NCI-H82 (cell line): Measurements from ENCODE around the gene GALNTL6.
A peak's percentile ranks its signal among the peaks of the same experiment; 100 is the strongest.

Experiments used
- DNase-seq: peaks from one replicate; lab custom pipeline; 2025; lab: John Stamatoyannopoulos, UW

The GALNTL6 gene

DNA sequence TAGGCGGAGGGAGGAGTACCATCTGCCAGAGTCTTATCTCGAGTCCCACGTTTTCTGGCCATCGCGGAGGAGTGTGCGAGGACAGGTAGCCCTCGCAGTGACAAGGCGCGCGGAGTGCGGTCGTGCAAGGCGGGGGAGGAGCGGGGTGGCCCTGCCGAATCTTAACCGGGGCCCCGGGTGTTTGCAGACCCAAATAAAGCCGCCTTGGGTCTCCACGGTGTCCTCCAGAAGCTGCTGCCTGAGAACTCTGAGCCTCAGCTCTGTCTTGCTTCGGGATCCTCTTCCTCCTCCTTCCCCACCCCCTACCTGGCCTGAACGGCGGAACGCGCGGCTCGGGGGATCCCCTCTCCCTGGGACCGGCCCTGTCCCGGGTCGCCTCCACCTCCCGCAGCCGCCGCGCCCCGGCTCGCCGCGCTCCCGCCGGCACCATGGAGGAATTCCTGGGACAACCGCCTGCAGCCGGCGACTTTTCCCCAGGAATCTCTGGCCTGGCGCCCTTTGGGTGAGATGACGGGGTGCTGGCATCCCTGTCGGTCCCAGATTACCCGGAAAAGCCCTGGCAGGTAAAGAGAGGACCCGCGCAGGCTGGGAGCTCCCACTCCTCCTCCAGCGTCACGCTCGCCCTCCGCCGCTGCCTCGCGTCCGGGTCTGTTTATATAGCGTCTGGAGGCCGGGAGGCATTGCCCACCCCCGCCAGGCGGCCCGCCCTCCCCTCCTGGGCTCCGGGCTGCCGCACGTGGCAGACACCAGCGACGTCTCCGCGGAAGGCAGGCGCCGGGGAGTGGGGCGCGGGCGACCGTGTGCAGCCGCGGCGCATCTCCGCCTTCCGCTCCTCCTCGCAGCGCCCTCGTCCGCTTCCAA is at the start of gene GALNTL6:
Gene GALNTL6, plus strand, starts transcription at position 740 of the 861 bp plus-strand sequence.
- peak; percentile 54 for DNase-seq

DNA sequence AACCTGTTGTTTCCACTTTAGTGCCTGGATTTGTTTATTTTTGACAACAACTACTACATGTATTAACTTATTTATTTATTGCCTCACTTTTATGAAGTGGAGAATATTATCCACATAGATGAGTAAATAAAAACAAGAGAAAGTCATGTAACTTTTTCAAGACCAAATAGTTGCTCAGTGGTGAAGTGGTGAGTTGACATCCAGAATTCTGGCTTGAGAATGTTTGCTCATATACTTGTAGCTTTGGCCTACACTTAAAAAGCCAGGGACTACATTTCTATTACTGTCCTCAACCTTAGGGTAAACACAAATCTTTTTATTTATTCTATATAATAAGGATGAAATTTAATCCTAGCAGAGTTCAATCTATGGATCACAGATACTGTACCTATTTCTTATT is 47.7 kb upstream of the GALNTL6 start:
- no peak for DNase-seq

DNA sequence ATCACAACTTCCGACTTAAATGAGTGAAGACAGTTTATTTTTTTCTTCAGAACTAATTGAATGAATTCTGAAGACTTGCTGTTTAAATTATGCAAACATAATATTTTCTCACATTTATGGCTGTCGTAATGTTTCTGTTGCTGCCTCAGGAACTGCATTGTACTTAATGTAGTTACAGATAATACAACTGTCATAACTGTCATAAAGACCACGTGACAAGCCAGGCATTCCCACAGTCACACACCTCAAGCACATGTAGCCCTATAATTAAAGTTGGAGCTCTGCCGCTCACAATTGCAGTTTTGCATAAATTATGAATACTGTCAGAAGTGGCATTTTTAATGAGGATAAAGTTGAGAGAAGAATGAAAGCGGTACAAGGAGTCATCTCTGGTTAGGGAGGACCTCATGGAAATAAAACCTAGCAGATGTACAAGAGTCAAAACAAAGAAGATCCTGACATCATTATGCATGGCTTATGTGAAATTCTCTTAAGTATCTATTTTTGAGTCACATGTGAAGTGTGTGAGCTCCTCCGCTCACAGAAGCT is 38.5 kb upstream of the GALNTL6 start:
- DNase-seq, result no peak

DNA sequence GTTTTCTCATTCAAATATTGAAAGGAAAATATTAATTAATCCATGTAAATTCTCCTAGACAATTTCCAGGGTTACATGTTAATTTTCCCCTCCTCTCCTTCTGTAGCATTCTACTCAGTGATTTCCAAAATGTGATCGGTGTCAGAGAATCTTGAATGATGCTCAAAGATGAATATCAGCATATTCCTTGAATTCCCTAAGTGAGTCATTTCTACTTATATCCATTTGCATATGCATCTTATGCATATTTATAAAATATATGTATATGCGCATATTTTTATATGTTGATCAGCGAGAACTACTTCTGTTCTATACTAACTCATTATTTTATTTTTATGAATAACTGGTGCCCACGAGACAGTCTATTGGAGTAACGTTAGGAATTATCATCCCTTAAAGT is 33.9 kb upstream of the GALNTL6 start:
- DNase-seq, result no peak

DNA sequence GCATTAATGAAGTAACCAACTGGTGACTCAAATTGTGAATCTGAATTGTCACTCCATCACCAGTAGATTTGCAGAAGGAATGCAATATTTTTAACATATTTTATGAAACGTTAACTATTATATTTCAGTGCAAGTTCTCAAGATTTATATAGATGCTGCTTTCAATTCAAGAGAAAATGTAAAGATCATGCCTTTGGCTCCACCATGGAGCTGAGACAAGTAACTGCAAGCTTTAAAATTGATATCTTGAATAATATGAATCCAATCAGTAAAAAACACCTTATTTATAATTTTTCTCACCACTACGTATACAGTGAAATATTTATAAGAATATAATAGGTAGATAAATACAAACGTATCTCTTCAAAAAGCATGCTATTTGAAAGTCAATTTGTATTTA is 27.8 kb upstream of the GALNTL6 start:
- DNase-seq, result no peak

DNA sequence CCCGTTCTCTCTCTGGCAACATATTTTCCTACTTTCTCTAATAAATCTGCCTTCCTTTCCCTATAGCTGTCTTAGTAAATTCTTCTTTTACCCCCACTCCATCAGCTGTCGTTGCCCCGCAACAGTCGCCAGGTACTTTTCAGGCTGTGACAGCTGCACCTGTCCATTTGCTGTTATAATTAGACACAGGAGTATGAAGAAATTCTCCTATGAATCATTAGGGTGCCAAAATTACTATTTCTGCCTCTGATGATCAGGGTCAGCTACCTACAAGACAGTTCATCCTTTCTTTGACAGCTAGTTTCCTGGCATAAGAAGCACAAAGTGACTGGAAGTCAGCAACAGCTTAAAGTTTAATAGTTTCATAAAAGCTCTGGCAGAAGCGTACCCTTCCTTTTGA is 19.5 kb upstream of the GALNTL6 start:
- no peak for DNase-seq

DNA sequence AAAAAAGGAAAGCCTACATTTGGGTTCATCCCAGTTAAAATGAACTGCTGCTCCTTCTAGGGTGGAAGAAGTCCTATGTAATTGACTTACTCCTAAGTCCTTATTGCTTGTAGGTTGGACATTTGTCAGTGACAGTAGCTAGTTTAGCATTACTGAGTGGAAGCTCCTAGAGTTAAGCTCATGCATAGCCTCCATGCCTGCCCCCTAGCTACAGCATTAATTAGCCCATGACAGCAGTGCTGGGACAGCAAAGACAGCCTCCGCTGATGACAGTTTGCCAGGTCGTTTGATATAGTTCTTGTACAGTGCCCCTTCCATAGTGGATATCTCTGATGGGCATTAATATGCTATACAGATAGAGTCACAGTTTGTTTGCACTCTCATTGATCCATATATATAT is 18.7 kb upstream of the GALNTL6 start:
- peak; percentile 7 for DNase-seq

DNA sequence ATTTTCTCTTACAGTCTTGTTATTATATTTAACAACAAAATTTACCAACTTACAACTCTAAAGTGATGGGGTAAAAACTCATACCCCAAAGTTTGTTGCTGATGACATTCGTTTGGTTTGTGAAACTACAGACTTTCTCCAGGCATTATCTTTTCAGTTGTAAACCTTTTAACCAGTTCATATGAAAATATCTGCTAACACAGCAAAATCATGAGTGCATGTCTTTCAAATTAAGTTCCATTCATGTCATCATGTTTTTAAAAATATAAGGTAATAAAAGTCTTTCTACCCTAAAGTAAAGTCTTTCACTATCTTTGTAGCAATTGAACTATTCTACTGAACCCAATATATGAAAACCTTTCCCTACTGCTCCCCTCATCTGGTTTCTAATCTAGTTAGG is 3.4 kb upstream of the GALNTL6 start:
- DNase-seq, result no peak

DNA sequence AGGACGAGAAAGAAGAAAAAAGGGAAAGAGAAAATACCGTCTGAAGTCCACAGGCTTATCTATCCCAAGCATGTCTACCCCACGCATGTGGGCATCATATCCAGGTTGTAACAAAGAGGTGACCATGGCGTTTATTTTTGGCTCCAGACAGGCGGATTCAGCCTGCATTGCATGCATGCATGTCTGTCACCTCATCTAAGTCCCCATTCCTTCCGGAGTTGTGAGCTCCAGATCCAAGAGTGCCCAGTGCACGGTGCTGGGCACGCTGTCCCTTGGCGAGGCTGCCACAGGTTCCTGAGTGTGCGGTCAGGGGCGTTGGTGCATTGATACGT is 905 bp upstream of the GALNTL6 start:
- no peak for DNase-seq

DNA sequence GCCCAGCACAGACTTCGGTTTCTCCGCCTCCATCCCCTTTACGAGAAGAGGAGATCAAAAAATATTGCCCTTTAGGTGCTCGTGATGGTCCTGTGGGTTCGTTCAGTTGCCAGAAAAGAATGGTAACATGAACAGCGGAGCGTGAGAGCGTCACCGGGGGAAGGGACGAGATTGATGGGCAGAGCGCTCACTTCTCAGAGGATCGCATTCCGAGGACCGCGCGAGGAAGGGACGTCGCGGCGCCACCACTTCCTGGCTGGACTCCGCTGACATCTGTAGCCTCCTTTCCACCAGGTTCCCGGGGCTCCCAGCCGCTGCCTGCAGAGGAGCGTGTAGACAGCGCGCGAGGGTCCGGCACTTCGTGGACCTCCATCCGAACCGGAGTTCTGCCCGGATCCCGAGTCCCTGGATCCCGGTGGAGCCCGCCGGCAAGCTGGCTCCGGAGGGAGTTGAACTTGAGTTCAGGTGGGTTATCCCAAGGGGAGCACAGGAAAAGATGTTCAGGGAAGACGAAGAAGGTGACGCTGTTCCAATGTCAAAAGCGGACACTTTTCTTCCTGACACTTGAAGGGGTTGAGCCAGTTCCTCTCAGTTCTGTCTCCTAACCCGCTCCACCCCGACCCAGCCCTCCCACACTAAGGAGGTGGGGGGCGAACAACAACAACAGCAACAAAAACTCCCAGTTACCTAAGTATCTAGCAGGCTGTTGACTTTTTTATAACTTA is 484 bp downstream of the GALNTL6 start:
- DNase-seq, result peak; percentile 46

DNA sequence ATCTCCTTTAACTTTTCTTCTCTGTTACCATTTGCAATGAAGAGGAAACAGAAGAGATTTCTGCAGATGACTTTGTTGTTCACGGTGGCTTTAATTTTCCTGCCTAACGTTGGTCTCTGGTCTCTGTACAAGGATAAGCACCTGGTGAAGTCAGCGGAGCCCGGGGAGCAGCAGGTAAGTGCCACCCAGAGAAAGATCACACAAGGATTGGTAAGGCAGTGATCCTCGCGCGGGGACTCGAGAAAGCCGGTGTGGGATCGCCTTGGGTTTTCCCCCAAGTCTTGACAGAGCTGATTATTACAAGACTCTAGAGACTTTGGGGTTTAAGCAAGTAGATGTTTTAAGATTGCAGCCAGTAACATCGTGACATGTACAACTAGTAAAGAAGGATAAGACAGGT is 1.3 kb downstream of the GALNTL6 start:
- no peak for DNase-seq

DNA sequence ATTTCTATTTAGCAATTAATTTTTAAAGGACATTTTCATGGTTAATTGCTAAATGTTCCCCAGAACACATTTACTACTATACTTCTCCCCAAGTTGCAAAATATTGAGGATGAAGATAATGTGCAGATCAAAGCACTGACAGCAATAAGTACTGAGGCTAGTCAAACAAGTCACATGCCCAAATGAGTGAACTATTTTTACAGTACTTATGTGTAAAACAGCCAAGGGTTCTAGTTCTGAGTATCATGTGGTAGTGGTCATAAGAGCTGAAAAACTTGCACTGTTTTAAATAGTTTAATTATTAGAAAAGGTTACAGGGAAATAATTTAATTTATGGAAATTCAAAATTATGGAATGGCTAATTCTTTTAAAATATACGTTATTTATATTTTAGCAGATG is 3.8 kb downstream of the GALNTL6 start:
- DNase-seq, result no peak

DNA sequence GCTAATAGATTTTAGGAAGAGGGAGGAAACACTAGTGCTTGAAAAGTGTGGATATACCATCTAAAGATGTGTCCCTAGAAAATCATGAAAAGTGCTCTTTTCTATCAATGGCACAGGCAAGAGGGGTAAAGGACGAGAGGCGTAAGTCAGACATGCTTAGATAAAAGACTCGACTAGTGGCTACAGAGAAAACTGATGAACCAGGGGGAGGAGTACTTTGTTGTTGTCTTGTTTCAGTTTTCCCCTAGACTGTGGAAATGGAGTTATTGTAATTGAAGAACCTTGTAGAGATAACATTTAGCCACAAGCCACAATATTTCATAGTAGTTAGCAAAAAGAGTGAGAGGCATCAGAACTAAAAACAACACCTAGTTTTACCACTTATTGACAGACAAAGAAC is 21.4 kb downstream of the GALNTL6 start:
- DNase-seq, result no peak

DNA sequence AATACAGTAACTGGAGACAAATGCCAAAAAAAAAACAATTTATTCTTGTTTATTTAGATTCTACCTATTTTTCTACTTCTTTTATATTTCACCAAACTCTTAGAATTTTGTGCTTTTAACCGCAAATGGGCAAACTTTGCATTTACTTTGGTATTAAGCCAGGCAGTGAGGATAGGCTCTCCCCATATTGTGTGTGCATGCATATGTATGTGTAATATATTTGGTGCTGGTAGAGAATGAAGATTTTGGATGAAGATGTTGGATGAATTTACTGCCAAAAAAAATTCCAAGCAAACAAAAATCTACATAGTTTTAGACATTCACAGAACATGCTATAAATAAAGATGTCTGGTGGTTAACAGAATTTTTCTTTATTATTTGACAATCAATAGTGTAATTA is 30.3 kb downstream of the GALNTL6 start:
- DNase-seq, result no peak

DNA sequence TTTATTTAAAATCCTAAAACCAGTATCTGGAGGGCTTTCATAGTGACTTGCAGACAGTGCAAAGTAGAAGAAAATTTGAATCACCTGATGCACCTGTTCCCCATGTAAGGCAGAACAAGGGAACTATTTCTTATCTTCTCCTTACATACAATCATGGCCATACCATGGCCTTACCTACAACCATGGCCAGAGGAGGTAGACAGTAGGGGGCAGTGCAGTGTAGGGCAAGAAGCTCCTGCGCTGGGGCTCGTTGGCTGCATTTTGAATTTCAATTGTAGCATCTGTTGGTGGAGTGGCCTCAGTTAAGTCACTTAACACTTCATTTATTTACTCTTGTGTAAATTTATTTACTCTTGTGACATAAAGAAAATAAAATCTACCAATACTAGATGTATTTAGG is 33.0 kb downstream of the GALNTL6 start:
- peak; percentile 77 for DNase-seq

DNA sequence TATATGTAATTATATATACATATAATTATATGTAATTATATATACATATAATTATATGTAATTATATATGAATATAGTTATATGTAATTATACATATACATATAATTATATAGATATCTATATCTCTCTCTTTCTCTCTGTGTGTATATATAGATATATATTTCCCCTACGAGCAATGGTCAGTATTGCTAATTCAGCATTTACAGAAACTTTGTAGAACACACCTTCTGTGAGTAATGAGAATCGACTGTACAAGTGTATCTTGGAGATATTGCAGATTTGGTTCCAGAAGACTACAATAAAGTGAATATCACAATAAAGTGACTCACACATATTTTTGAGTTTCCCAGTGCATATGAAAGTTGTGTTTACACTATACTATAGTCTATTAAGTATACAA is 33.7 kb downstream of the GALNTL6 start:
- DNase-seq, result no peak

DNA sequence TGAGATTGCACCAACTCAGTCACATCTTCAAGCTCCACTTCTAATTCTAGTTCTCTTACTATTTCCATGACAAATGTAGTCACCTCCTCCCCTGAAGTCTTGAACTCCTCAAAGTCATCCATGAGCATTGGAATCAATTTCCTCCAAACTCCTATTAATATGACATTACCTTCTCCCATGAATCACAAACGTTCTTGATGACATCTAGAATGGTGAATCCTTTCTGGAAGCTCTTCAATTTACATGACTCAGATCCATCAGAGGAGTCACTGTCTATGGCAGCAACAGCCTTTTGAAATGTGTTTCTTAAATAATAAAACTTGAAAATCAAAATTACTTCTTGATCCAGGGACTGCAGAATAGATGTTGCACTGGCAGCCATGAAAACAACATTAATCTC is 34.5 kb downstream of the GALNTL6 start:
- DNase-seq, result no peak

DNA sequence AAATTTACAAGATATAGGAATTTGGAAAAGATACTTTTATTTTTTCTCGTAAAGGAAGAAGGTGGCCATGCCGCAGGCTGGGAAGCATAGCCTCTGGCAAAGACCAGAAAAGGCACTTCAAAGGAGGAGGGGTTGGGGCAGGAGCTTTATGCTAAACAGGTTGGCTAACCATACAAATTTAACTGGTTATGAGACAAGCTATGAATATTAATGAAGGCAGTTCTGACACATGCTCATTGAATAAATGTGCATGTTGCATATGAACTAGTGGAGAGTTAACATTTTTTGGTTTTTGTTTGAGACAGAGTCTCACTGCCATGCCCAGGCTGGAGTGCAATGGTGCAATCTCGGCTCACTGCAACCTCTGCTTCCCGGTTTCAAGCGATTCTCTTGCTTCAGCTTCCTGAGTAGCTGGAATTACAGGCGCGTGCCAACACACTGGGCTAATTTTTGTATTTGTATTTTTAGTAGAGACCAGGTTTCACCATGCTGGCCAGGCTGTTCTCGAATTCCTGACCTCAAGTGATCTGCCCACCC is 36.5 kb downstream of the GALNTL6 start:
- no peak for DNase-seq

DNA sequence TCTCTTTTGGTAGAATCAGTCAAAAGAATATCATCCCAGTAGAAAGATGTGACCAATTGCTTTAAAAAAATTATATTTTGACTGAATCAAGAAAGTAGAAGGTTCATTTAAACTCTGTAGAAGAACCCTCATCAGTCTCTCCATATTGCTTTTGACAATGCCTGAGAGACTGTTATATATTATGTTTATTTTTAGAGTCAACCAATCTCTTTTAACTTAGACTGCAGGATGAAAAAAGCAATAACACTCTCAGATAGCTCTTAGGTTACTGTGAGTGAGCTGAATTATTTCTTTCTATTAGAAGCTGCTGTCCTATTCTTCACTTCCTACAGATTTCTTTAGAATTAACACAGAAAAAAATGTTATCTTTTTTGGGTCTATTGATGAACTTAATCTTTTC is 38.1 kb downstream of the GALNTL6 start:
- DNase-seq, result no peak

DNA sequence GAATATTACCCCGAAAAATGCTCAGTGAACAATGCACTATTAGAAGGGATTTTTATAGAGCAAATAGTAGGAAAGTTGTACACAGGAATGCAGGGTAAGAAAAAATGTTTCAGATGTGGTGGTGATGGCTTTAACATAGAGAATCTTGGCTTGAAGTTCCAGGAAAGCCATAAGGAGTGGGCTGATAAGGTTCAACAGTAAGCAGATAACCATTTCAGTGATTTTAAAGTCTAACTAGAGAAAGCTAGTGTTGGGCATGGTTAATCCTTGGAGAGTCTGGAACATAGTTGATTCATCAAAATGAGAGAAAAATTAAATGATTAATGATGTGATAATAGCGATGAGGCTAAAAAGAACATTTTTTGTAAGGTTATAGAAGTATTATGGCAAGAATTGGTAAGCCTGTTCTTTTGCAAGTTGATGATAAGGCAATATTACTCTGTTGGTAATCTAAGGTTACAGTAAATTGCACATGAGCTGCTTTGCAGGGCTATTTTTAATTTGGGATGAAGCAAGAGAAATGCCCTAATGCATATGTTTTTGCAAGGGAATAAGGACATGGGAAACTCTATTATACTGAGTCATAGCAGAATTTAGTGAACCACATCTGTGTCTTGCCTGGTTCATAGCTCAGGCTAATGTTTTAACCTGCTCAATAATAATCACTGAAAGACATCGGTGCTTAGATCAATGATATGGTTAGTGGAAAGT is 44.3 kb downstream of the GALNTL6 start:
- no peak for DNase-seq

DNA sequence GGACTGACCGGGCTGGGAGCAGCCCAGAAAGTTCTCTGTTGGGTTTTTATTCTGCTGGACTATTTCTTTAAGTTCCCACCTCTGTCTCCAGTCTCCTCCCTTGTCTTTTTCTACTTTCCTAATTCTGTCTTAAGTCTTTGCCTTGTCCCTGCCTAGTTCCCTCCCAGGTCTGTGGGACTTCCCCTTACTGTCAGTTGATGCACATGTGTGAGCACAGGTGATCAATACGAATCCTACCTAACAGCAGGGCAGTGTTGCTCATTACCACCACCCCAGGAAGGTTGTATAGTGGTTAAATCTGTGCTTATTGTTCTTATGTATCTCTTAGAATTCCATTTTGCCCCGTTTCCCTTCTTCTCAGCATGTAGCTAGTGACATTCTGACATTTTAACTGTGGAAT is 62.1 kb downstream of the GALNTL6 start:
- DNase-seq, result no peak

DNA sequence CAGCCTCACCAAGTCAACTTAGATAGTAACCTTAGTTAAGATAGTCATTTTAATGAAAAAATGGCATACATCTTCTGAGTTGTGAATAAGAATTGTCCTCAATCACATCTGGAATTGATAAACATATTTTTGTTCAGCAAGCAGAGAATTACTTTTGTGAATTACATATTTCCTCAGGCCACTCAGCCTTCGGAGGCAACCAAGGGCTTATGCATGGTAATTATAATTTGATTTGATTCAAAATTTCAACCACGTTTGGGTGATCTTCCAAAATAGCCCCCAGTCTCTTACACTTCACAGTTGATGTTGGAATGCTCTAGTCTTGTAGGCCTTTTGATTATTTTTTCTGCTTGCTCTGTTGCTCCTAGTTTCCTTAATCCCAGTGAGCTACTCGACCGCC is 63.4 kb downstream of the GALNTL6 start:
- DNase-seq, result peak; percentile 0

DNA sequence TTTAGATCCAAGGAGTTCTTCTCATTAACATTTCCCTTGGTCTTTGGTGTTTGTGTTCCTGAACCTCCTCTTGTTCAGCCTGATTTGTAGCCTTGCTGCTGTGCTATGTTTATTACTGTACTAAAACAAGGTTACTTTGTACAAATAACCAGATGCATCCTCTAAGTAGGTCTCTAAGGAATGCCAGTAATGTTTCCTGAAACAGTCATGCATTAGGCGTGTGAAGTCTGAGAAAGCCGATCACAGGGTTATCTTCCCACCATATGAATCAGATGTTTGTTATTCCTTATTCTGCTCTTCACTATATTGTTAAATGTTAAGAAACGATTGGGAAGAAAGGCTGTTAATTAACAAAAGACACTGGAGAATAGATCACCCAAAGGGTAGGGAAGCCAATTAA is 66.9 kb downstream of the GALNTL6 start:
- DNase-seq, result no peak
